OCI-LY1 (cell line): ENCODE measurements around the gene JPH3.

ENCODE experiments used
- H2AFZ ChIP-seq: fragments of 200-600 bp; sonication (generic), shearing (Covaris generic); 2 replicates; pipeline ENCODE4 v1.6.0; 2014; ENCODE audit warnings: antibody characterized with exemption, mild to moderate bottlenecking, low read length
- H3F3A ChIP-seq: fragments of 200-600 bp; sonication (generic), shearing (Covaris generic); 2 replicates; pipeline ENCODE4 v1.6.0; 2014; ENCODE audit warnings: mild to moderate bottlenecking, antibody characterized with exemption, low read length, moderate library complexity; ENCODE audit not compliant: insufficient read depth
- H3K27ac ChIP-seq: fragments of 200-600 bp; sonication (generic); 2 replicates; pipeline ENCODE4 v1.5.1; 2014; ENCODE audit warnings: low read length, mixed run types, mild to moderate bottlenecking, low read depth; ENCODE audit not compliant: poor library complexity, severe bottlenecking
- H3K27me3 ChIP-seq: fragments of 200-600 bp; sonication (generic); 2 replicates; pipeline ENCODE4 v1.6.0; 2014; ENCODE audit warnings: antibody characterized with exemption, mild to moderate bottlenecking, low read length, moderate library complexity; ENCODE audit not compliant: insufficient read depth
- H3K36me3 ChIP-seq: fragments of 200-600 bp; sonication (generic); 2 replicates; pipeline ENCODE4 v1.6.1; 2014; ENCODE audit warnings: mild to moderate bottlenecking, antibody characterized with exemption, low read length, moderate library complexity, mixed read lengths; ENCODE audit not compliant: insufficient read depth
- H3K4me1 ChIP-seq: fragments of 200-600 bp; sonication (generic); 2 replicates; pipeline ENCODE4 v1.5.1; 2014; ENCODE audit warnings: mild to moderate bottlenecking, low read length, moderate library complexity; ENCODE audit not compliant: insufficient read depth, severe bottlenecking
- H3K4me2 ChIP-seq: fragments of 200-600 bp; sonication (generic), shearing (Covaris generic); 2 replicates; pipeline ENCODE4 v1.6.1; 2014; ENCODE audit warnings: low read length
- H3K4me3 ChIP-seq: fragments of 200-600 bp; sonication (generic); 2 replicates; pipeline ENCODE4 v1.5.1; 2014; ENCODE audit warnings: low read length, low read depth, mild to moderate bottlenecking, mixed read lengths; ENCODE audit not compliant: poor library complexity, severe bottlenecking
- H3K79me2 ChIP-seq: fragments of 200-600 bp; shearing (Covaris generic); 2 replicates; pipeline ENCODE4 v1.6.1; 2016; ENCODE audit warnings: mixed run types, low read length, mixed read lengths; ENCODE audit not compliant: insufficient read depth
- H3K9ac ChIP-seq: fragments of 200-600 bp; sonication (generic), shearing (Covaris generic); 2 replicates; pipeline ENCODE4 v1.6.1; 2014; ENCODE audit warnings: mild to moderate bottlenecking, low read length, mixed read lengths
- H3K9me2 ChIP-seq: fragments of 200-600 bp; sonication (generic), shearing (Covaris generic); 2 replicates; pipeline ENCODE4 v1.6.1; 2014; ENCODE audit warnings: low read depth, mild to moderate bottlenecking, low read length, mixed read lengths
- H3K9me3 ChIP-seq: fragments of 200-600 bp; shearing (Covaris generic); 2 replicates; pipeline ENCODE4 v1.6.1; 2014; ENCODE audit warnings: low read length, mixed read lengths
- H4K20me1 ChIP-seq: fragments of 200-600 bp; sonication (generic), shearing (Covaris generic); 2 replicates; pipeline ENCODE4 v1.6.0; 2016; ENCODE audit warnings: mild to moderate bottlenecking, low read length; ENCODE audit not compliant: insufficient read depth
- EZH2 ChIP-seq: fragments of 200-600 bp; sonication (generic), shearing (Covaris generic); IDR thresholded peaks from 2 replicates; pipeline ENCODE4 v1.8.0; 2017; ENCODE audit warnings: borderline replicate concordance, mixed run types, mild to moderate bottlenecking, antibody characterized with exemption, low read length, moderate library complexity, mixed read lengths
- TF ChIP-seq, protein P1 (sequence below): fragments of 200-600 bp; sonication (generic), shearing (Covaris generic); IDR thresholded peaks from 2 replicates; pipeline ENCODE4 v1.5.1; 2017; ENCODE audit warnings: mild to moderate bottlenecking, antibody characterized with exemption, low read length, moderate library complexity, mixed read lengths

Gene JPH3

DNA sequence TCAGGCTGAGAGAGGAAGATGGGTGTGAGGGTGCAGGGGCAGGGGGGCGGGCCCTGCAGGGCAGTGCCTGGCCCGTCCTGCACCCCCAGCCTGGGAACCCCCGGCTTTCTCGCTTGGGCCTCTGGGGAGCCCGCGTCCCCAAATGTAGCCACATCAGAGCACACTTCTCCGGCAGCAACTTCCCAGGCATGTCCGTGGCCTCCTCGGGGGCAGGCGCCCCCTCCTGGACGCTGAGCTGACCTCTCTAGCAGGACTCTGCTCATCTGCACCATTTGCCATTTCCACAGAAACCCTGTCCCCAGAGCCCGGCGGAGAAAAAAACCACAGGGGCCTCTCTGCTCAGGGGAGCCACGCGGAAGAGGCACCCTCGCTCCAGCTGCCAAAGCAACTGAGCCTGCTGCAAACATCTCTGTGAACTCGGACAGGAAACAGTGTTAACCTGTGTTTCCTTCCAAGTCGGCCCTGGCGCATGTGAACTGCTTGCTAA, 100.1 kb downstream of the JPH3 start:
- H3K4me3 ChIP-seq = peak overlapping the region; percentile 49
- no peaks in the 10 kb centered on the region for H3K9me3 ChIP-seq
- H3K9me2 ChIP-seq = no peaks in the 10 kb centered on the region
- H3K27ac ChIP-seq = peak overlapping the region; percentile 99
- no peak overlapping the region for H2AFZ ChIP-seq
- H4K20me1 ChIP-seq = no peaks in the 10 kb centered on the region
- H3K9ac ChIP-seq = peak overlapping the region; percentile 76
- H3K36me3 ChIP-seq = peaks cover 44% of the 10 kb centered on the region; the same call in 1 of the 2 replicates
- peak overlapping the region; percentile 57 for H3K4me2 ChIP-seq
- peaks cover 100% of the 10 kb centered on the region for H3K4me1 ChIP-seq
- no peak for TF ChIP-seq EZH2
- TF ChIP-seq, protein P1, sequence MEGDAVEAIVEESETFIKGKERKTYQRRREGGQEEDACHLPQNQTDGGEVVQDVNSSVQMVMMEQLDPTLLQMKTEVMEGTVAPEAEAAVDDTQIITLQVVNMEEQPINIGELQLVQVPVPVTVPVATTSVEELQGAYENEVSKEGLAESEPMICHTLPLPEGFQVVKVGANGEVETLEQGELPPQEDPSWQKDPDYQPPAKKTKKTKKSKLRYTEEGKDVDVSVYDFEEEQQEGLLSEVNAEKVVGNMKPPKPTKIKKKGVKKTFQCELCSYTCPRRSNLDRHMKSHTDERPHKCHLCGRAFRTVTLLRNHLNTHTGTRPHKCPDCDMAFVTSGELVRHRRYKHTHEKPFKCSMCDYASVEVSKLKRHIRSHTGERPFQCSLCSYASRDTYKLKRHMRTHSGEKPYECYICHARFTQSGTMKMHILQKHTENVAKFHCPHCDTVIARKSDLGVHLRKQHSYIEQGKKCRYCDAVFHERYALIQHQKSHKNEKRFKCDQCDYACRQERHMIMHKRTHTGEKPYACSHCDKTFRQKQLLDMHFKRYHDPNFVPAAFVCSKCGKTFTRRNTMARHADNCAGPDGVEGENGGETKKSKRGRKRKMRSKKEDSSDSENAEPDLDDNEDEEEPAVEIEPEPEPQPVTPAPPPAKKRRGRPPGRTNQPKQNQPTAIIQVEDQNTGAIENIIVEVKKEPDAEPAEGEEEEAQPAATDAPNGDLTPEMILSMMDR = peak; percentile 63
- H3K79me2 ChIP-seq = no peaks in the 10 kb centered on the region
- H3K27me3 ChIP-seq = no peaks in the 10 kb centered on the region
- peaks cover 18% of the 10 kb centered on the region; the same call in 1 of the 2 replicates for H3F3A ChIP-seq

DNA sequence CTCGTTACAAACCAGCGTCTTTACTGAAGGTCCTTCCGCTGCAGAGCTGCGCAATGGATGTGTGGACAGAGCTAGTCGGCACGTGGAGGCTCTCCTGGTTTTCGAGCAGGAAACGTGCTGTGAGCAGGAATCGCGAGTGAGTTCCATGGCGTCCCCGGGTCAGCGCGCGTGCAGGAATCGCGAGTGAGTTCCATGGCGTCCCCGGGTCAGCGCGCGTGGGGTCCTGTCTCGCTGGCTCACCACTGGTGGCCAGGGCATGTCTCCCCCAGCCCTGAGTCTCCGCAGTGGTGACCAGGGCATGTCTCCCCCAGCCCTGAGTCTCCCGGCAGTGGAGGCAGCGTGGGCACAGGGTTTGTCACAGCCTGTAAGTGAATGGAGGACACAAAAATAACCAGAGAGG, 100.8 kb downstream of the JPH3 start:
- Histone ChIP-seq H2AFZ (no peak overlapping the region), H3K27ac (peak overlapping the region; percentile 99), H3K9me2 (no peaks in the 10 kb centered on the region), H3F3A (peaks cover 18% of the 10 kb centered on the region; the same call in 1 of the 2 replicates), H3K36me3 (peaks cover 44% of the 10 kb centered on the region; the same call in 1 of the 2 replicates), H3K4me1 (peaks cover 100% of the 10 kb centered on the region), H3K9me3 (no peaks in the 10 kb centered on the region), H3K4me3 (peak overlapping the region; percentile 49), H3K4me2 (peak overlapping the region; percentile 57), H3K79me2 (no peaks in the 10 kb centered on the region), H4K20me1 (no peaks in the 10 kb centered on the region), H3K9ac (peak overlapping the region; percentile 76), H3K27me3 (no peaks in the 10 kb centered on the region)
- no peak for TF ChIP-seq EZH2
- TF ChIP-seq, protein P1 = no peak

DNA sequence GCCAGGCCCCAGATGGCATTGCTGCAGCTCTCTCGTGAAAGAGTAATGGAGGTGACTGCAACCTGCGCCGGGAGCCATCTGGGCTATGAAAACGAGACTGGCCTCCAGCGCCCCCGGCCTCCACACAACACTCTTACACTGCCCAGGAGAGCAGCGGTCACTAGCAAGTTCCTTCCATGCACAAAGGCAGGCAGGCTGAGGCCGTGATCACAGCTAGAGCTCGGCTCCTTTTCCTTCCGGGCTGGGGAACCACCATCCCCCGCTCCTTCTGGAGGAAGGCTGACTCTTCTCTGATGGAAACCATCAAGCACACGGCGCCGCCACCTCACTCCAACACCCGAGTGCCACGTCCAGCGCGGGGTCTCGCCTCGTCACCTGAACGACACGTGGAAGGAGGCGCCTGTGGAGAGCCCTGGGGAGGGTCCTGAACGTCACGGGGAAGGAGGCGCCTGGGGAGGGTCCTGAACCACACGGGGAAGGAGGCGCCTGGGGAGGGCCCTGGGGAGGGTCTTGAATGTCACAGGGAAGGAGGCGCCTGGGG, 101.6 kb downstream of the JPH3 start:
- Histone ChIP-seq H3K9ac (peak overlapping the region; percentile 76), H3K36me3 (peaks cover 51% of the 10 kb centered on the region; the same call in 1 of the 2 replicates), H3K4me2 (peak overlapping the region; percentile 57), H2AFZ (no peak overlapping the region), H3K27me3 (no peaks in the 10 kb centered on the region), H3F3A (peaks cover 18% of the 10 kb centered on the region; the same call in 1 of the 2 replicates), H3K9me3 (no peaks in the 10 kb centered on the region), H3K79me2 (no peaks in the 10 kb centered on the region), H3K4me3 (peak overlapping the region; percentile 49), H3K4me1 (peaks cover 93% of the 10 kb centered on the region), H3K27ac (peak overlapping the region; percentile 99), H4K20me1 (no peaks in the 10 kb centered on the region), H3K9me2 (no peaks in the 10 kb centered on the region)
- no peak for TF ChIP-seq EZH2
- TF ChIP-seq, protein P1 = no peak
